Activated CD8-positive, alpha-beta memory T cell treated with anti-CD3 and anti-CD28 coated beads for 36 hours (primary cell): ENCODE data around the gene KREMEN2. TPM values are rescaled to one million over a fixed set of nuclear protein-coding genes. Genes with fewer than 3 reads are reported as not detected.

Experiments used
- CTCF ChIA-PET: fragments of 350-600 bp; sonication (Branson Sonifier 250); formaldehyde crosslinking; loops from one replicate; lab custom pipeline; 2021; ENCODE audit warnings: antibody characterized with exemption; lab: Charles Lee
- POLR2A ChIA-PET: fragments of 350-600 bp; sonication (Branson Sonifier 250); formaldehyde crosslinking; loops from one replicate; lab custom pipeline; 2021; ENCODE audit warnings: antibody characterized with exemption; lab: Charles Lee
- total RNA-seq, 2 experiments: library from RNA; stranded (reverse); gene quantifications; one replicate each; pipeline ENCODE4 v1.2.3, GENCODE V29; 2021

The KREMEN2 gene
- total RNA-seq, 2 experiments from 2014 or later, result 0.08 TPM; not detected in 1

- CTCF ChIA-PET, result interaction anchor here (0.9 to 7.2 kb wide), 4 partner anchors 13 to 22 kb away, joined by 3 to 73 read pairs (median 10); partner anchors contain the start of gene TNFRSF12A
Measured at GRCh38 chr16:3007059-3007956, 43.2 kb downstream of the KREMEN2 start.

GRCh38 chr16:3007957-3008689 is 44.0 kb downstream of the KREMEN2 start:
- POLR2A ChIA-PET, result interaction anchor here (0.6 kb wide), 1 partner anchor 31 kb away, joined by 3 read pairs; no protein-coding TSS in a partner anchor
- CTCF ChIA-PET, result interaction anchor here (0.9 to 7.2 kb wide), 4 partner anchors 13 to 21 kb away, joined by 3 to 73 read pairs (median 10); partner anchors contain the start of gene TNFRSF12A

More at GRCh38 chr16:3007059-3007956, 43.2 kb downstream of the KREMEN2 start:
- POLR2A ChIA-PET, result interaction anchor here (0.5 to 0.6 kb wide), 2 partner anchors 32 to 120 kb away, joined by 3 to 5 read pairs; no protein-coding TSS in a partner anchor

- ChIA-PET POLR2A (no interaction called here), CTCF (interaction anchor here (2.1 to 7.2 kb wide), 2 partner anchors 12 to 21 kb away, joined by 16 to 73 read pairs; partner anchors contain the start of gene TNFRSF12A)
Measured at GRCh38 chr16:3008690-3009037, 44.6 kb downstream of the KREMEN2 start.

GRCh38 chr16:3009568-3010390 is 45.7 kb downstream of the KREMEN2 start:
- ChIA-PET CTCF (interaction anchor here (0.7 to 7.2 kb wide), 2 partner anchors 20 to 60 kb away, joined by 3 to 73 read pairs; no protein-coding TSS in a partner anchor), POLR2A (interaction anchor here (0.8 kb wide), 1 partner anchor 14 kb away, joined by 3 read pairs; no protein-coding TSS in a partner anchor)

GRCh38 chr16:3010510-3010909 is 46.4 kb downstream of the KREMEN2 start:
- ChIA-PET CTCF (interaction anchor here (2.2 to 7.2 kb wide), 2 partner anchors 11 to 19 kb away, joined by 6 to 73 read pairs; partner anchors contain the start of gene TNFRSF12A), POLR2A (no interaction called here)

GRCh38 chr16:3012246-3012645 is 48.2 kb downstream of the KREMEN2 start:
- ChIA-PET CTCF (interaction anchor here (2.2 kb wide), 1 partner anchor 9 kb away, joined by 6 read pairs; the partner anchor contains the start of gene TNFRSF12A), POLR2A (no interaction called here)

GRCh38 chr16:3012828-3013420 is 48.8 kb downstream of the KREMEN2 start, which contains the start of gene CLDN9:
CLDN9 (plus strand) TSS chr16:3012923; CDS start chr16:3013363, 440 bp downstream.
- CTCF ChIA-PET, result no interaction called here

GRCh38 chr16:3013491-3013951 is 49.4 kb downstream of the KREMEN2 start:
- ChIA-PET CTCF (interaction anchor here (0.6 kb wide), 1 partner anchor 11 kb away, joined by 4 read pairs; no protein-coding TSS in a partner anchor), POLR2A (no interaction called here)

More at GRCh38 chr16:3012828-3013420, 48.8 kb downstream of the KREMEN2 start, which contains the start of gene CLDN9:
- POLR2A ChIA-PET, result no interaction called here

GRCh38 chr16:3013998-3014690 is 50.1 kb downstream of the KREMEN2 start:
- CTCF ChIA-PET, result interaction anchor here (0.6 to 1.4 kb wide), 2 partner anchors 10 to 11 kb away, joined by 3 to 4 read pairs; no protein-coding TSS in a partner anchor
- POLR2A ChIA-PET, result no interaction called here

GRCh38 chr16:3014971-3015370 is 50.9 kb downstream of the KREMEN2 start:
- ChIA-PET POLR2A (no interaction called here), CTCF (interaction anchor here (1.2 to 1.4 kb wide), 2 partner anchors 11 to 17 kb away, joined by 3 to 4 read pairs; no protein-coding TSS in a partner anchor)

GRCh38 chr16:3015865-3016521 is 51.9 kb downstream of the KREMEN2 start:
- CTCF ChIA-PET, result interaction anchor here (1.2 kb wide), 1 partner anchor 16 kb away, joined by 4 read pairs; no protein-coding TSS in a partner anchor
- POLR2A ChIA-PET, result no interaction called here

- POLR2A ChIA-PET, result no interaction called here
- CTCF ChIA-PET, result interaction anchor here (1.1 to 6.6 kb wide), 2 partner anchors 14 to 384 kb away, joined by 3 to 80 read pairs; partner anchors contain the start of gene ZNF174
Measured at GRCh38 chr16:3017344-3017743, 53.3 kb downstream of the KREMEN2 start.

Other genes with a start within 250 kb of the KREMEN2 start
- gene PRSS27, start 244.1 kb upstream of the KREMEN2 start, total RNA-seq, result 1 to 10 TPM; 1.3 to 1.4 TPM
- 100 to 1,000 TPM; 513 to 521 TPM for gene SRRM2, start 211.6 kb upstream of the KREMEN2 start, total RNA-seq
- gene ELOB, start 187.0 kb upstream of the KREMEN2 start, total RNA-seq, result 100 to 1,000 TPM; 305 to 307 TPM
- under 1 TPM; 0.13 TPM for gene PRSS33, start 176.7 kb upstream of the KREMEN2 start, total RNA-seq
- gene PRSS41, start 165.8 kb upstream of the KREMEN2 start, total RNA-seq, result not detected
- gene PRSS21, start 147.0 kb upstream of the KREMEN2 start, total RNA-seq, result 10 to 100 TPM; 10.5 to 11.1 TPM
- gene ZG16B, start 134.0 kb upstream of the KREMEN2 start, total RNA-seq, result under 1 TPM; 0.63 to 0.71 TPM
- not detected for gene PRSS22, start 106.1 kb upstream of the KREMEN2 start, total RNA-seq
- gene FLYWCH2, start 81.1 kb upstream of the KREMEN2 start, total RNA-seq, result 10 to 100 TPM; 24.4 to 27.1 TPM
- gene FLYWCH1, start 52.3 kb upstream of the KREMEN2 start, total RNA-seq, result 10 to 100 TPM; 33.2 to 34.4 TPM
- 10 to 100 TPM; 41.1 to 43.0 TPM for gene PAQR4, start 5.1 kb downstream of the KREMEN2 start, total RNA-seq
- gene PKMYT1, start 16.2 kb downstream of the KREMEN2 start, total RNA-seq, result 100 to 1,000 TPM; 135 TPM
- gene CLDN9, start 48.6 kb downstream of the KREMEN2 start, total RNA-seq, result not detected
- gene CLDN6, start 53.9 kb downstream of the KREMEN2 start, total RNA-seq, result not detected
- gene TNFRSF12A, start 56.1 kb downstream of the KREMEN2 start, total RNA-seq, result 1 to 10 TPM; 4.3 to 4.6 TPM
- gene HCFC1R1, start 59.7 kb downstream of the KREMEN2 start, total RNA-seq, result 10 to 100 TPM; 27.5 to 28.5 TPM
- gene THOC6, start 59.8 kb downstream of the KREMEN2 start, total RNA-seq, result 10 to 100 TPM; 54.7 to 56.8 TPM
- gene BICDL2, start 72.7 kb downstream of the KREMEN2 start, total RNA-seq, result under 1 TPM; 0.11 to 0.17 TPM
- gene MMP25, start 82.3 kb downstream of the KREMEN2 start, total RNA-seq, result 1 to 10 TPM; 1.3 to 2.2 TPM
- 1,000 to 10,000 TPM; 1,098 to 1,123 TPM for gene IL32, start 101.4 kb downstream of the KREMEN2 start, total RNA-seq
- not detected for gene ZSCAN10, start 135.0 kb downstream of the KREMEN2 start, total RNA-seq
- gene ZNF205, start 148.3 kb downstream of the KREMEN2 start, total RNA-seq, result under 1 TPM in 1 of 2 experiments, not detected in 1; 0.23 TPM
- gene ZNF213, start 170.8 kb downstream of the KREMEN2 start, total RNA-seq, result 1 to 10 TPM; 8.6 to 9.2 TPM
- not detected for gene OR1F1, start 223.9 kb downstream of the KREMEN2 start, total RNA-seq